GM12878 (cell line): ENCODE measurements around the gene KAZN. TPM values are rescaled to one million over a fixed set of nuclear protein-coding genes. Genes with fewer than 3 reads are reported as not detected.

Source experiments
- ATAC-seq: fragments of 200-7000 bp; cut with Tn5 transposase; 3 replicates; pipeline ENCODE4 v1.9.1; 2020; ENCODE audit warnings: mild to moderate bottlenecking, moderate library complexity
- BruUV-seq: library from RNA; stranded (reverse); fragments of 400-500 nt; replicated peaks from 2 replicates; lab custom pipeline; 2021; lab: Mats Ljungman, UMichigan
- CTCF ChIA-PET: fragments of 300-600 bp; sonication (Branson Sonifier 250); formaldehyde crosslinking; extraction: SDS; loops from one replicate; lab custom pipeline; 2021; ENCODE audit warnings: inconsistent platforms; lab: Yijun Ruan, JAX
- POLR2A ChIA-PET: fragments of 350-600 bp; formaldehyde crosslinking; extraction: SDS; loops from one replicate; lab custom pipeline; 2021; ENCODE audit warnings: inconsistent platforms; lab: Charles Lee
- RAD21 ChIA-PET: fragments of 300-600 bp; sonication (Branson Sonifier 250); formaldehyde crosslinking; loops from one replicate; lab custom pipeline; 2023; ENCODE audit warnings: antibody characterized with exemption; ENCODE audit not compliant: unreplicated experiment; lab: Charles Lee
- SMC1A ChIA-PET: fragments of 300-600 bp; sonication (Branson Sonifier 250); formaldehyde crosslinking; loops from one replicate; lab custom pipeline; 2023; ENCODE audit not compliant: unreplicated experiment, uncharacterized antibody; lab: Charles Lee
- DNase-seq: peaks from one replicate; pipeline ENCODE4 v3.0.0-alpha.2; 2011; ENCODE audit warnings: low read depth, low spot score
- FAIRE-seq: peaks from 3 replicates; lab custom pipeline; 2011; peaks lifted over from hg19 to GRCh38; lab: Jason Lieb, UNC
- H2AFZ ChIP-seq: 2 replicates; pipeline ENCODE4 v1.6.0; 2011; ENCODE audit warnings: low read depth, low read length, control low read depth; ENCODE audit not compliant: control insufficient read depth
- H3K27ac ChIP-seq: 2 replicates; pipeline ENCODE4 v1.5.1; 2011; ENCODE audit warnings: control low read depth; ENCODE audit not compliant: control insufficient read depth, insufficient read depth
- H3K27me3 ChIP-seq, 2 experiments: replicated peaks in 1 of 2; 2 replicates each; pipeline versions ENCODE4 v1.6.0 to v1.6.1; 2011; ENCODE audit warnings: low read length in 1 of 2; ENCODE audit not compliant: control insufficient read depth in 2 of 2, insufficient read depth in 2 of 2
- H3K36me3 ChIP-seq, 2 experiments: 2 replicates each; pipeline ENCODE4 v1.5.1; 2011; ENCODE audit warnings: low read length in 1 of 2; ENCODE audit not compliant: control insufficient read depth in 2 of 2, insufficient read depth in 2 of 2
- H3K4me1 ChIP-seq: 2 replicates; pipeline ENCODE4 v1.6.1; 2011; ENCODE audit warnings: mild to moderate bottlenecking, low read length, moderate library complexity, mixed read lengths; ENCODE audit not compliant: control insufficient read depth, insufficient read depth
- H3K4me2 ChIP-seq: 2 replicates; pipeline ENCODE4 v1.6.0; 2011; ENCODE audit warnings: control low read depth; ENCODE audit not compliant: control insufficient read depth, insufficient read depth
- H3K4me3 ChIP-seq: fragments of 200-600 bp; sonication (generic); 2 replicates; pipeline ENCODE4 v1.5.1; 2016
- H3K79me2 ChIP-seq: 2 replicates; pipeline ENCODE4 v1.6.0; 2011; ENCODE audit warnings: low read length; ENCODE audit not compliant: control insufficient read depth, insufficient read depth
- H3K9ac ChIP-seq: 2 replicates; pipeline ENCODE4 v1.8.0; 2011; ENCODE audit warnings: low read length, control low read depth, mixed read lengths; ENCODE audit not compliant: control insufficient read depth, insufficient read depth
- H3K9me3 ChIP-seq: replicated peaks from 3 replicates; pipeline ENCODE4 v1.5.1; 2011; ENCODE audit warnings: mild to moderate bottlenecking, low read length; ENCODE audit not compliant: control insufficient read depth, insufficient read depth
- H4K20me1 ChIP-seq: 2 replicates; pipeline ENCODE4 v1.6.0; 2011; ENCODE audit not compliant: control insufficient read depth, insufficient read depth
- ESRRA ChIP-seq: IDR thresholded peaks from 2 replicates; pipeline ENCODE4 v1.6.1; 2012; ENCODE audit warnings: mild to moderate bottlenecking, low read length, improper control_type of control experiment
- KDM1A ChIP-seq: fragments of 200-600 bp; sonication (generic); IDR thresholded peaks from 2 replicates; pipeline ENCODE4 v1.6.1; 2016; ENCODE audit warnings: borderline replicate concordance
- RAD21 ChIP-seq: IDR thresholded peaks from 2 replicates; pipeline ENCODE4 v1.6.1; 2011; ENCODE audit warnings: mild to moderate bottlenecking, low read depth, low read length, moderate library complexity; ENCODE audit not compliant: insufficient read depth
- SMARCA5 ChIP-seq: fragments of 450-650 bp; IDR thresholded peaks from 2 replicates; pipeline ENCODE4 v1.6.1; 2017; ENCODE audit warnings: mild to moderate bottlenecking
- TCF12 ChIP-seq: IDR thresholded peaks from 2 replicates; pipeline ENCODE4 v1.6.1; 2011; ENCODE audit warnings: low read depth, mild to moderate bottlenecking, low read length
- ZNF207 ChIP-seq: fragments of 450-650 bp; IDR thresholded peaks from 2 replicates; pipeline ENCODE4 v1.6.1; 2014; ENCODE audit warnings: antibody characterized with exemption, mild to moderate bottlenecking, borderline replicate concordance
- whole genome bisulfite sequencing: methylation state at CpG from one replicate; pipeline ENCODE4 v1.1.6; 2016; ENCODE audit warnings: low lambda C conversion rate; ENCODE audit not compliant: insufficient replicate concordance, insufficient coverage; ENCODE audit errors: missing lambda C conversion rate; 5-methylcytosine and 5-hydroxymethylcytosine counted together
- in situ Hi-C: fragments of 300-500 bp; cut with MboI; formaldehyde crosslinking; loops from 9 replicates; pipeline ENCODE4 v1.14.3; 2018; ENCODE audit warnings: mixed read lengths
- intact Hi-C: fragments of 100-400 bp; cut with micrococcal nuclease; formaldehyde crosslinking; loops from one replicate; pipeline ENCODE4 v1.14.2; 2022; ENCODE audit not compliant: unreplicated experiment
- polyA plus RNA-seq, 11 experiments: library from polyadenylated mRNA; depleted of rRNA in 4 of 11; unstranded in 6 of 11; stranded (reverse) in 5 of 11; fragments of >200 nt; fragmentation: Nextera tagmentation in 4 of 11; fragmentation: Illumina TruSeq in 1 of 11; extraction: Ambion mirVana in 4 of 11; extraction: Trizol in 1 of 11; gene quantifications; 1 replicate in 1 of 11; 2 replicates in 10 of 11; pipeline versions ENCODE4 v1.2.1 to v1.2.3, GENCODE V29; 2011 to 2016; ENCODE audit warnings: inconsistent platforms in 2 of 11, missing spikeins in 2 of 11, low read depth in 1 of 11
- total RNA-seq, 4 experiments: library from RNA; depleted of rRNA in 3 of 4; stranded (reverse); fragments of >200 nt in 3 of 4; fragmentation: Illumina TruSeq in 1 of 4; extraction: Trizol in 1 of 4; gene quantifications; 2 replicates each; pipeline versions ENCODE4 v1.2.1 to v1.2.3, GENCODE V29; 2013 to 2021
- TF ChIP-seq, protein P1 (sequence below): fragments of 450-650 bp; formaldehyde crosslinking; IDR thresholded peaks from 2 replicates; pipeline ENCODE4 v1.5.0; 2022; ENCODE audit warnings: mild to moderate bottlenecking, missing genetic modification characterization

KAZN gene
- total and polyA plus RNA-seq, 10 of the 15 experiments (the other 5 are each of a cell fraction or from before 2014, with no cell fraction given), result 0.72 to 4.0 (median 1.2) TPM

DNA sequence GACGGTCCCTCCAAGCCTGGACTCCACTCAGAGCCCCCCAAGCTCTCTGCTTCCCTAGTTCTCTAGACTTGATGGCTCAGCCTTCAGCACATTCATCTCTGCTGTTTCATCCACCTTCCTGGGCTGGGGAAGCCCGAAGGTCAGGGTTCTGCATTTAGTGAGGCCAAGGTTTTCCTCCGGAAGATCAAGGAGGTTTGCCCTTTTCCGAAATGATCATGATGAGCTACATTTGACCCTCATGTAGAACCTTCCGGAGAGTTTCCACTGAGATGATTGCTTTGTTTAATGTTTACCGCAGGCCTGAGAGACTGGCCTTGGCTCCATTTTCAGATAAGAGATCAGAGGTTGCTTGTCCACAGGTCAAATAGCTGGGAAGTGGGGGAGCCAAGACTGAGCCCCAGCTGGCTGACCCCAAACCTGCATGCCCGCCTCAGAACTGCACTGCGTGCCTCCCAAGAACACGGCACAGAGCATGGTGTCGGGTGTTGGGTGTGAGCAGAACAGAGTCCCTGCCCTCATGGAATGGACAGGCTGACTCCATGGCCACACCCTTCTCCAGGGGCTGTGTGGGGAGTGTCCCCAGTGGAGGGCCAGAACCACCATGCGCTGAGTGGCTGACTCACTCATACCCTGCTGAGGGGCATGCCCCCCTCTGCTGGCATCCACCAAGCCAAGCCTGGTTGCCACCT lies 354.3 kb downstream of the KAZN start:
- no peaks in the 10 kb centered on the region for H3K79me2 ChIP-seq
- ChIA-PET POLR2A (no interaction called here), RAD21 (no interaction called here), CTCF (no interaction called here), SMC1A (interaction anchor here (0.7 kb wide), 1 partner anchor 13 kb away, joined by 3 read pairs; no protein-coding TSS in a partner anchor)
- 49% methylated on average over 11 of the region's 11 CpGs for WGBS
- H2AFZ ChIP-seq, result no peak overlapping the region
- intact Hi-C loops (no loop called here), in situ Hi-C loops (no loop called here)
- H3K27me3 ChIP-seq, result no peaks in the 10 kb centered on the region; a peak in 1 of 4 replicates
- H3K27ac ChIP-seq, result no peak overlapping the region
- H3K9me3 ChIP-seq, result no peaks in the 10 kb centered on the region
- H3K36me3 ChIP-seq, result no peaks in the 10 kb centered on the region
- TF ChIP-seq ZNF207, result no peak
- TF ChIP-seq, protein P1, sequence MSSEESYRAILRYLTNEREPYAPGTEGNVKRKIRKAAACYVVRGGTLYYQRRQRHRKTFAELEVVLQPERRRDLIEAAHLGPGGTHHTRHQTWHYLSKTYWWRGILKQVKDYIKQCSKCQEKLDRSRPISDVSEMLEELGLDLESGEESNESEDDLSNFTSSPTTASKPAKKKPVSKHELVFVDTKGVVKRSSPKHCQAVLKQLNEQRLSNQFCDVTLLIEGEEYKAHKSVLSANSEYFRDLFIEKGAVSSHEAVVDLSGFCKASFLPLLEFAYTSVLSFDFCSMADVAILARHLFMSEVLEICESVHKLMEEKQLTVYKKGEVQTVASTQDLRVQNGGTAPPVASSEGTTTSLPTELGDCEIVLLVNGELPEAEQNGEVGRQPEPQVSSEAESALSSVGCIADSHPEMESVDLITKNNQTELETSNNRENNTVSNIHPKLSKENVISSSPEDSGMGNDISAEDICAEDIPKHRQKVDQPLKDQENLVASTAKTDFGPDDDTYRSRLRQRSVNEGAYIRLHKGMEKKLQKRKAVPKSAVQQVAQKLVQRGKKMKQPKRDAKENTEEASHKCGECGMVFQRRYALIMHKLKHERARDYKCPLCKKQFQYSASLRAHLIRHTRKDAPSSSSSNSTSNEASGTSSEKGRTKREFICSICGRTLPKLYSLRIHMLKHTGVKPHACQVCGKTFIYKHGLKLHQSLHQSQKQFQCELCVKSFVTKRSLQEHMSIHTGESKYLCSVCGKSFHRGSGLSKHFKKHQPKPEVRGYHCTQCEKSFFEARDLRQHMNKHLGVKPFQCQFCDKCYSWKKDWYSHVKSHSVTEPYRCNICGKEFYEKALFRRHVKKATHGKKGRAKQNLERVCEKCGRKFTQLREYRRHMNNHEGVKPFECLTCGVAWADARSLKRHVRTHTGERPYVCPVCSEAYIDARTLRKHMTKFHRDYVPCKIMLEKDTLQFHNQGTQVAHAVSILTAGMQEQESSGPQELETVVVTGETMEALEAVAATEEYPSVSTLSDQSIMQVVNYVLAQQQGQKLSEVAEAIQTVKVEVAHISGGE (CRISPR knock-in tag), result no peak
- TF ChIP-seq ESRRA, result no peak
- no peak for TF ChIP-seq KDM1A
- TF ChIP-seq RAD21, result no peak
- TF ChIP-seq SMARCA5, result no peak
- no peak for TF ChIP-seq TCF12
- BruUV-seq, result no TSS peak
- no peak overlapping the region for H3K4me2 ChIP-seq
- no peak for FAIRE-seq
- no peak overlapping the region for H3K4me3 ChIP-seq
- no peaks in the 10 kb centered on the region for H3K4me1 ChIP-seq
- no peak for ATAC-seq
- DNase-seq, result no peak
- H4K20me1 ChIP-seq, result no peaks in the 10 kb centered on the region
- no peak overlapping the region for H3K9ac ChIP-seq
